Activated CD4-positive, alpha-beta memory T cell treated with anti-CD3 and anti-CD28 coated beads, Interleukin-2, amount 10 ng/mL, durations not matched to agents 7 days and 5 days (primary cell): Measurements from ENCODE around the gene ZNF195. TPM values are rescaled to one million over a fixed set of nuclear protein-coding genes. Genes with fewer than 3 reads are reported as not detected.
A peak's percentile ranks its signal among the peaks of the same experiment; 100 is the strongest.

Experiments used
- CTCF ChIA-PET: fragments of 350-600 bp; sonication (Branson Sonifier 250); formaldehyde crosslinking; loops from one replicate; lab custom pipeline; 2021; ENCODE audit warnings: antibody characterized with exemption, inconsistent platforms; lab: Charles Lee
- POLR2A ChIA-PET: fragments of 350-600 bp; sonication (Branson Sonifier 250); formaldehyde crosslinking; loops from one replicate; lab custom pipeline; 2021; ENCODE audit warnings: antibody characterized with exemption; lab: Charles Lee
- DNase-seq: peaks from one replicate; pipeline ENCODE4 v3.0.0-alpha.2; 2020
- H3K27ac Mint-ChIP-seq: one replicate; pipeline ENCODE4 v1.8.0; 2021; ENCODE audit warnings: mild to moderate bottlenecking, mixed read lengths
- H3K27me3 Mint-ChIP-seq: one replicate; pipeline ENCODE4 v1.8.0; 2021; ENCODE audit warnings: mixed read lengths
- H3K36me3 Mint-ChIP-seq: one replicate; pipeline ENCODE4 v1.8.0; 2021; ENCODE audit warnings: low read depth, mixed read lengths
- H3K4me1 Mint-ChIP-seq: one replicate; pipeline ENCODE4 v1.8.0; 2021; ENCODE audit warnings: mixed read lengths
- H3K4me3 Mint-ChIP-seq: one replicate; pipeline ENCODE4 v1.8.0; 2021; ENCODE audit warnings: mild to moderate bottlenecking, mixed read lengths
- H3K9me3 Mint-ChIP-seq: one replicate; pipeline ENCODE4 v1.8.0; 2021; ENCODE audit warnings: mixed read lengths
- total RNA-seq, 2 experiments: library from RNA; stranded (reverse); gene quantifications; one replicate each; pipeline ENCODE4 v1.2.3, GENCODE V29; 2021

Gene ZNF195
- total RNA-seq, 2 experiments from 2014 or later: 30.5 to 33.5 TPM

DNA sequence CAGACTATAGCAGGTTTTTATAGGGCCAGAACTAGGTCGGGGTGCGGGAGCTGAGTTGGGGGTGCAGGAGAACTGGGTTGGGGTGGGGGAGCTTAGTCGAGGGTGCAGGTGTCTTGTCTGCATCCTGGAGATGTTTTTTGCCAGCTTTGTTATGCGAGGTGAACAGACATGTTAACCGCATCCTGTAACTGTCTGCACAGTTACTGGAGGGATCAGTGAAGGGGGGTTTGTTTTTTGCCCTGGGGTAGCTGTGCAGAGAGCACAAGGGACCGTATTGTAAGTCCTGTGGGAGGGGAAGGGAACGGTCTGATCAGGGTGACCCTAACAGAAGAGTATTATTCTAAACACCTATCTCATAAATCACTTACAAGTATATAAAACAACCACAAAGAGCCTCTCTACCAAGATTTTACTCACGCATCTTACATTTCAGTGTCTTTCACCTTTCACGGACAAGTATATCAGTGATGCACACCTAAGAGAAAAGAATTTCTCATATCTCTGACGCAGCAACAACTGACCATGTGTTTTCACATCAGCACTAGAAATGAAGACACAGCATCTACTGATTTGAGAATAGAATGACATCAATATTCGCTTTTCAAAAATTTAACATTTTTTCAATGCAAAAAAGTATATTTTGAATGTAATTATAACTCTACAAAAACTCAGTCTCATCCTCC, 20.8 kb downstream of the ZNF195 start:
- DNase-seq: no peak
- Mint-ChIP-seq H3K4me1 (no peaks in the 10 kb centered on the region), H3K36me3 (peaks cover 71% of the 10 kb centered on the region), H3K27me3 (no peaks in the 10 kb centered on the region), H3K9me3 (peaks cover 63% of the 10 kb centered on the region), H3K4me3 (no peak overlapping the region), H3K27ac (no peak overlapping the region)
- POLR2A ChIA-PET: interaction anchor here (0.9 kb wide), 1 partner anchor 17 kb away, joined by 3 read pairs; no protein-coding TSS in a partner anchor
- CTCF ChIA-PET: no interaction called here

DNA sequence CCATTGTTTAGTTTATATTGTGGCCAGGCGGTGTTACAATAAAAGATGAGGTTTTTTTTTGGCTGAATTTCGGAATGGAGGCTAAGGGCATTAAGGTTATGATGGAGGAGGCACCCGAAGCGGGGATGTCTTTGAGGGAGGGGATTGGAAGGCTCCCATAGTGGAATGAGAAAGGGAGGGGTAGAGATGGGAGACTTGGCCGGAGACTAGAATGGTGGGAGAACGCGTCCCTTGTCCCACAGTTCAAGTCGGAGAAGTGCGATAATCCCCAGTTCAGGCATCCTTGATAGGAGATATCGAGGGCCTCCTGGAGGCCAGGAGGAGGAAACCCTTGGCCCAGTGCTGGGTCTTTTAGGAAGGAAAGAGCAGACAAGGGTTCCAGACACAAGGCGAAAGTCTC, 21.6 kb downstream of the ZNF195 start:
- no peak for DNase-seq
- H3K27ac Mint-ChIP-seq: no peak overlapping the region
- H3K4me1 Mint-ChIP-seq: no peaks in the 10 kb centered on the region
- ChIA-PET POLR2A (no interaction called here), CTCF (no interaction called here)
- H3K36me3 Mint-ChIP-seq: peaks cover 63% of the 10 kb centered on the region
- no peaks in the 10 kb centered on the region for H3K27me3 Mint-ChIP-seq
- H3K9me3 Mint-ChIP-seq: peaks cover 56% of the 10 kb centered on the region
- H3K4me3 Mint-ChIP-seq: no peak overlapping the region

DNA sequence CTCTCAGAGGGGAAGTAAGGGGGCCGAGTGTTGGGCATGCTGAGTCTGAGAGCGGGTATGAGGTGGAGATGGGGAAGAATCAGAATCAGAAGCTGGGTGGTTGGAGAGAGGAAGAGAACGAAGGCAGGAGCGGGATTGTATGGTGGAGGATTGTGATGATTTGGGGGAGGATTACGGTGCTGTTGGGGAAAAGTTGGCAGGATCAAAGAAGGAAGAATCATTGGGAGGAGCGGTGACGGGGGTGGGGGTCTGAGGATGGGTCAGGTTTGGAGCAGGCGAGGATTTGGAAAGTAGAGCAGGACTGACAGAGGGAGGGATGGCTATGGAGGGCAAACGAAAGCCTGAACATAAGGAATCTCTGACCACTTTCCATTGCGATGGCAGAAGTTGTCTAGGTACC, 22.1 kb downstream of the ZNF195 start:
- no peak overlapping the region for H3K4me3 Mint-ChIP-seq
- H3K27me3 Mint-ChIP-seq: no peaks in the 10 kb centered on the region
- H3K4me1 Mint-ChIP-seq: no peaks in the 10 kb centered on the region
- no peak for DNase-seq
- ChIA-PET CTCF (no interaction called here), POLR2A (no interaction called here)
- H3K9me3 Mint-ChIP-seq: peaks cover 55% of the 10 kb centered on the region
- H3K27ac Mint-ChIP-seq: no peak overlapping the region
- H3K36me3 Mint-ChIP-seq: peaks cover 59% of the 10 kb centered on the region

DNA sequence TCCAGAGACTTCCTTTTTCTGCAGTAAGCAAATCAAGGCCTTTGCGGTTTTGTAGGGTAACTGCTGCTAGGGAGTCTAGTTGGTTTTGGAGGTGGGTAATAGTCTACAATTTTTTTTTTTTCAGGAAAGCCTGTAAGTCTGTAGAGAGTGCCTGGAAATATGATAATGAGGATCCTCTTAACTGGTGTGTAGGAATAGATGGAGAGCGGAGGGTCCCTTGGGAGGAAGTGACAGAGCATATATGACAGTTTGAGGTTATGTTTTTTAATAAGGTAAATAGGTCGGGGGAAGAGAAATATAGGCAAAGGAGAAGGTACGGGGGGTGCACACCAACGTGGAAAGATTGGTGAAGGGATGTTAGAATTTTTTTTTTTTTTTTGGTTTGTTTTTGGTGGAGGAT, 25.9 kb downstream of the ZNF195 start:
- no peak overlapping the region for H3K27ac Mint-ChIP-seq
- CTCF ChIA-PET: no interaction called here

DNA sequence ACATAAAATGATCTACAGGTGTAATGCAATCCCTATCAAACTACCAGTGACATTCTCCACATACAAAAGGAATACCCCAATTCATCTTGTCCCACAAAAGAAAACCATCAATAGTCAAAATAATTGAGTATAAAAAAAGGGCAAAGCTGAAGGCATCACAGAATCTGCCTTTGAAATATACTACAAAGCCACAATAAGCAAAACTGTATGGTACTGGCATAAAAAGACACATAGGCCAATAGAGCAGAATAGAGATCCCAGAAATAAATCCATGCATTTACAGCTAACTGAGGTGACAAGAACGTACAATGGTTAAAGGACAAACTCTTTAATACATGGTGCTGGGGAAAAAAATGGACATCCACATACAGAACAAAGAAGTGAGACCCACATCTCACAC, 31.8 kb downstream of the ZNF195 start:
- peaks cover 2% of the 10 kb centered on the region for H3K36me3 Mint-ChIP-seq
- no peak overlapping the region for H3K27ac Mint-ChIP-seq
- peaks cover 15% of the 10 kb centered on the region for H3K9me3 Mint-ChIP-seq
- H3K27me3 Mint-ChIP-seq: peaks cover 22% of the 10 kb centered on the region
- no peak for DNase-seq
- no peak overlapping the region for H3K4me3 Mint-ChIP-seq
- ChIA-PET CTCF (no interaction called here), POLR2A (no interaction called here)
- H3K4me1 Mint-ChIP-seq: no peaks in the 10 kb centered on the region

More for the DNA sequence above, 25.9 kb downstream of the ZNF195 start:
- no peaks in the 10 kb centered on the region for H3K4me1 Mint-ChIP-seq
- POLR2A ChIA-PET: no interaction called here
- H3K4me3 Mint-ChIP-seq: no peak overlapping the region
- H3K9me3 Mint-ChIP-seq: peaks cover 32% of the 10 kb centered on the region
- H3K36me3 Mint-ChIP-seq: peaks cover 22% of the 10 kb centered on the region
- no peaks in the 10 kb centered on the region for H3K27me3 Mint-ChIP-seq
- no peak for DNase-seq

DNA sequence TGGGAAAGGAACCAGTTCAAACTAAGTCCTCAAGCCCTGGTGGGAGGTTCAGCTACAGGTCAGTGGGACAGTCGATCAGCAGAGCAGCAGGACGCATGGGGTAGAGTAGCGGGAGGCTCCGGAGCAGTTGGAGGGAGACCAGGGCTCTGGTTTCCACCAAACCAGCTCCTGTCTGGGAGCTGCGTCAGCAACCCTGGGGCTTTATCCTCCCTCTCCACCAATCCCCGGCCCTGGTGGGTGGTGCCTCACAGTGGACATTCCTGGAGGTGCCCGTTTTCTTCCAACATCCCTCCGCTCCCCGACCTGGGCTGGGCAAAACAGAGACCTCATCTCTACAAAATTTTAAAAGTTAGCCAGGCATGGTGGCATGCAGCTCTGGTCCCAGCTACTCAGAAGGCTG, 32.4 kb downstream of the ZNF195 start:
- Mint-ChIP-seq H3K4me3 (no peak overlapping the region), H3K9me3 (peaks cover 15% of the 10 kb centered on the region), H3K36me3 (peaks cover 2% of the 10 kb centered on the region), H3K4me1 (no peaks in the 10 kb centered on the region), H3K27me3 (peaks cover 27% of the 10 kb centered on the region), H3K27ac (no peak overlapping the region)
- ChIA-PET POLR2A (no interaction called here), CTCF (no interaction called here)
- DNase-seq: no peak

DNA sequence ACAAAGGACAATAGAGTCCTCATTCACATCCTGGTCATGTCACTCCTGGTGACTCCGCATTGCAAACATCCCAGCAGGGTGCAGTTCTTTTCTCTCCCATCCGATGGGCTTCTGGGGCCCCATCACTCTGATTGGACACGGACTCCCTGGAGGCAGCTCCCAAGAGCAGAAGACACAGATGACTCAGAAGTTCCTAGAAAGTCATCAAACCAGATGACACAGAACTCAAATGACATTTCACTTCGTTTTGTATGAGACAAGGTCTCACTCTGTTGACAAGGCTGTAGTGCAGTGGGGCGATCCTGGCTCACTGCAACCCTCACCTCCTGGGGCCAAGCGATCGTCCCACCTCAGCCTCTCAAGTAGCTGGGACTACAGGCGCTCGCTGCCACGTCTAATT, 33.2 kb downstream of the ZNF195 start:
- Mint-ChIP-seq H3K36me3 (peaks cover 2% of the 10 kb centered on the region), H3K4me3 (no peak overlapping the region), H3K27ac (no peak overlapping the region), H3K27me3 (peaks cover 35% of the 10 kb centered on the region), H3K9me3 (peaks cover 13% of the 10 kb centered on the region), H3K4me1 (no peaks in the 10 kb centered on the region)
- POLR2A ChIA-PET: no interaction called here
- CTCF ChIA-PET: interaction anchor here (1.7 kb wide), 1 partner anchor 63 kb away, joined by 4 read pairs; no protein-coding TSS in a partner anchor
- no peak for DNase-seq

DNA sequence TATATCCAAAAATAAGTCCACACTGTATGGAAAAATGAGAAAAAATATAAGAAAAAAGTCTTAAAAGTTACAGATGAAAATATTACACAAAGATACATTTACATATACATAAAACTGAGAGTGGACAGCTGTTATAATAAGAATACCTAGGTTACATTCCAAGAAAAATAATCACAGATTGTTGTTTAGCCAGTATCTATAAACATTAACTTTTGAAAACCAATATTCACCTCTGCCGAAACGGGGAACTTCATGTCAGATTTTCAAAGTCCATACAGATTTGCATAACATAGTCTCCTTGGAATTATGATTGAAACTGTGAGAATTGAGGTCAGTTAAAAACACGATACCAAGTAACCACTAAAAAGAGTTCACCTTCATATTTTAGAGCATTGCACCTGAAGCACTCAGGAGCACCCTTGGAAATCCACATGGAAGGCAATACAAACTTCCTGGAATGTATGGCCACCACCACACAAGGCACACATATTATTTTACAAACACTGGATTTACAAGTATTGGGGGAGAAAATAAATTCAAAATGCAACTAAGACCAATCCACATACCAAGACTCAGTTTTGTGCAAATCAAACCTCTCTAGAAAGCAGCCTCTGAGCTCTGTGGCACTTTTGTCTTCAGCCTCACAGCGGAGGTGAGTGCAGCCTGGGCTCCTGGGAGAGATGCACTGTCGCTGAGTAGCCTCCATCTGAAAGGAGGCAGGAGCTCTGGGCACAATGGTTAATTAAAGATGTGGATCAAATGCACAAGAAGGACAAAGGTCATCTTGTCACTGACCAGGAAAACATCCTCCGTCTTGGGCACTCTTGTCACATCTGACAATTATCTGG, 34.4 kb downstream of the ZNF195 start:
- ChIA-PET POLR2A (no interaction called here), CTCF (interaction anchor here (1.7 kb wide), 1 partner anchor 64 kb away, joined by 4 read pairs; no protein-coding TSS in a partner anchor)
- H3K27ac Mint-ChIP-seq: no peak overlapping the region
- peaks cover 11% of the 10 kb centered on the region for H3K9me3 Mint-ChIP-seq
- H3K4me3 Mint-ChIP-seq: no peak overlapping the region
- H3K4me1 Mint-ChIP-seq: no peaks in the 10 kb centered on the region
- peaks cover 39% of the 10 kb centered on the region for H3K27me3 Mint-ChIP-seq
- H3K36me3 Mint-ChIP-seq: peaks cover 2% of the 10 kb centered on the region
- DNase-seq: no peak

DNA sequence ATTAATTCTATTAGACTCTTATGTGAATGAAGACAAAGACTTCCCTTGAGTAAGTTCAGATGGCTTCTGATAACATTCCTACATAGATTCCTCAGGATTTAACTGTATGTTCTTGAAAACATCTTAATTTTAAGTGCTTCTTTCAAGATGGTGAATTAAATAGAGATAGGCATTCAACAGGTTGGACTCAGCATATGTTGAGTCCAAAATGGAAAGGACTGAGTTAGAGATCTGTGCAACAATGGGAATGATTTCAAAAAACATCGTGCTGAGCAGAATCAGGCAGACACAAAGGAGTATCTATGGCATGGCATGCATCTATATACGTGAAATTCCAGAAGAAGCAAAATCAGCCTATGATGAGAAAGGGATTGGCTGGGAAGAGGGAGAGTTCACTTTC, 36.2 kb downstream of the ZNF195 start:
- POLR2A ChIA-PET: interaction anchor here (1.5 kb wide), 1 partner anchor 36 kb away, joined by 4 read pairs; the partner anchor contains the start of gene ZNF195
- Mint-ChIP-seq H3K36me3 (peaks cover 2% of the 10 kb centered on the region), H3K4me1 (no peaks in the 10 kb centered on the region), H3K27me3 (peaks cover 50% of the 10 kb centered on the region), H3K27ac (no peak overlapping the region), H3K9me3 (peaks cover 4% of the 10 kb centered on the region), H3K4me3 (no peak overlapping the region)
- no peak for DNase-seq
- CTCF ChIA-PET: interaction anchor here (1.8 to 3.5 kb wide), 3 partner anchors 63 to 73 kb away, joined by 5 to 29 read pairs (median 6); no protein-coding TSS in a partner anchor

DNA sequence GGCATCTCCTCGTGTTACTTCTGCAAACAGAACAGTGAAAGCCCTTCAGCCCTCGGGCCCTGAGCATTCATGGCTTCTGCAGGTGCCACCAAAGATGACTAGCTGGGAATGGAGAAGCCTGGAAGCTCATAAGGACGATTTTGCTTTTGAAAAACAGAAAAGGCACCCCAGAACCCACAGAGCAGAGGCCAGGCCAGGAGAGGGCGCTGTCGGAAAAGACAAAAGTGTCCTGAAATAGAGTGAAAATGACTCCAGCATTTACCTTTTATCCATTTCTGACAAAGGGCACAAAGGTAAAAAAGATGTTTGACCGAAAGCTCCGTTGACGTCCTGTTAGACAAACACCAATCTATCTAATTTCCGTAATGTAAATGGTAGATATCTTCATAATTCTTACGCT, 37.6 kb downstream of the ZNF195 start:
- H3K4me3 Mint-ChIP-seq: no peak overlapping the region
- no peak overlapping the region for H3K27ac Mint-ChIP-seq

DNA sequence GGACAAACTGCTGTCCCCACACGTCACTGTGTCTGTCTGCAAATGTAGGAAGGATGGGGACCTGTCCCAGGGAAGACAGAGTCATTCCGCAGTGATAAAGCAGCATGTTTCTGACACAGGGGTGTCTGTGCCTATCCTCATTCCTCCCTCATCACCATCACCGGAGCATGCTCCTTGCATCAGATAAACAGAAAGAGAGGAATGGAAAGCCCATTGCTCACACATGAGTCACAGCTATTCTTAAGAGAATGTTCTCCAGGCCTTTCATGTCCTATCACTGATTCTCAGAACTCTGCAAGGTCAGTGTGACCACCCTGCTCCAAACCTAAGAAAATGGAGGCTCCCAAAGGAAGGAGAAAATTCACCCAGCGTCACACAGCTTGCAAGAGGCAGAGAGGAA, 38.9 kb downstream of the ZNF195 start:
- H3K36me3 Mint-ChIP-seq: no peaks in the 10 kb centered on the region
- no peak overlapping the region for H3K4me3 Mint-ChIP-seq
- no peaks in the 10 kb centered on the region for H3K9me3 Mint-ChIP-seq
- H3K27ac Mint-ChIP-seq: no peak overlapping the region
- no peak for DNase-seq
- CTCF ChIA-PET: interaction anchor here (1.5 to 3.5 kb wide), 2 partner anchors 30 to 68 kb away, joined by 3 to 29 read pairs; no protein-coding TSS in a partner anchor
- POLR2A ChIA-PET: no interaction called here
- H3K4me1 Mint-ChIP-seq: no peaks in the 10 kb centered on the region
- H3K27me3 Mint-ChIP-seq: peaks cover 49% of the 10 kb centered on the region

More for the DNA sequence above, 37.6 kb downstream of the ZNF195 start:
- Mint-ChIP-seq H3K9me3 (no peaks in the 10 kb centered on the region), H3K36me3 (no peaks in the 10 kb centered on the region), H3K27me3 (peaks cover 50% of the 10 kb centered on the region), H3K4me1 (no peaks in the 10 kb centered on the region)
- ChIA-PET POLR2A (interaction anchor here (1.5 kb wide), 1 partner anchor 38 kb away, joined by 4 read pairs; the partner anchor contains the start of gene ZNF195), CTCF (interaction anchor here (1.2 to 3.5 kb wide), 8 partner anchors 8 to 74 kb away, joined by 3 to 29 read pairs (median 5); partner anchors contain the start of gene ZNF195)
- DNase-seq: peak; percentile 63

DNA sequence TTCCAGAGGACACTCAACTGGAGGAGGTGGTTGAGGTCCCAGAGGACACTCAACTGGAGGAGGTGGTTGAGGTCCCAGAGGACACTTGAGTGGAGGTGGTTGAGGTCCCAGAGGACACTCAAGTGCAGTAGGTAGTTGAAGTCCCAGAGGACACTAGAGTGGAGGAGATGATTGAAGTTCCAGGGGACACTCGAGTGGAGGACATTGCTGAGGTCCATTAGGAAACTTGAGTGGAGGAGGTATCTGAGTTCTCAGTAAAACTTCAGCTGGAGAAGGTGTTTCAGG, 39.7 kb downstream of the ZNF195 start:
- Mint-ChIP-seq H3K27me3 (peaks cover 43% of the 10 kb centered on the region), H3K9me3 (no peaks in the 10 kb centered on the region), H3K4me1 (no peaks in the 10 kb centered on the region), H3K36me3 (no peaks in the 10 kb centered on the region), H3K27ac (no peak overlapping the region), H3K4me3 (no peak overlapping the region)
- POLR2A ChIA-PET: no interaction called here
- DNase-seq: no peak
- CTCF ChIA-PET: interaction anchor here (3.5 kb wide), 1 partner anchor 69 kb away, joined by 29 read pairs; no protein-coding TSS in a partner anchor
